Gastroesophageal sphincter (tissue), 3 donors: ENCODE data around the gene GCHFR.

Experiments
- EP300 ChIP-seq: sonication (generic); formaldehyde crosslinking; IDR thresholded peaks from one replicate; pipeline ENCODE4 v1.6.1; 2017; ENCODE audit warnings: antibody characterized with exemption, mild to moderate bottlenecking
- POLR2A ChIP-seq, 2 donors: fragments of 450-650 bp; IDR thresholded peaks; one replicate each; pipeline ENCODE4 v1.6.1; 2017; ENCODE audit warnings: antibody characterized with exemption in 2 of 2, mild to moderate bottlenecking in 2 of 2, moderate library complexity in 1 of 2
- POLR2AphosphoS5 ChIP-seq: sonication (generic); formaldehyde crosslinking; IDR thresholded peaks from one replicate; pipeline ENCODE4 v1.6.1; 2017; ENCODE audit warnings: antibody characterized with exemption
- TF ChIP-seq, protein P1 (sequence below), 4 experiments: fragments of 200-600 bp in 2 of 4; fragments of 450-650 bp in 2 of 4; sonication (generic) in 1 of 4; IDR thresholded peaks; one replicate each; pipeline ENCODE4 v1.5.1; 2017 to 2019; ENCODE audit warnings: antibody characterized with exemption in 4 of 4, mild to moderate bottlenecking in 2 of 4, moderate library complexity in 2 of 4

DNA sequence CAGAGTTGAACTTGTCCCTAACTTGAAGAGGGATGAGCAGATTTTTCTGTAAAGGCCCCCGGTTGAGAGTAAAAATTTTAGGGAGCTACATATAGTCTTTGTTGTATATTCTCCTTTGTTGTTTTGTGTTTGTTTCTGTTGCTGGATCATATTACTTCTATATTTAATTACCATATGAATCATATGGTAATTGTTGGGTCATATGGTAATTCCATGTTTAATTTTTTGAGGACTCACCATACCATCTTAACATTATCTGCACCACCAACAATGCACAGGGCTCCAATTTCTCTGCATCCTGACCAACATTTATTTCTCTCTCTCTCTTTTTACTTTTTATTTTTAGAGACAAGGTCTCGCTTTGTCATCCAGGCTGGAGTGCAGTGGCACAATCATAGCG is 35.7 kb downstream of the GCHFR start:
- TF ChIP-seq POLR2AphosphoS5: no peak
- TF ChIP-seq POLR2A (IDR thresholded peaks at IDR 0.05): no peak
- TF ChIP-seq, protein P1, sequence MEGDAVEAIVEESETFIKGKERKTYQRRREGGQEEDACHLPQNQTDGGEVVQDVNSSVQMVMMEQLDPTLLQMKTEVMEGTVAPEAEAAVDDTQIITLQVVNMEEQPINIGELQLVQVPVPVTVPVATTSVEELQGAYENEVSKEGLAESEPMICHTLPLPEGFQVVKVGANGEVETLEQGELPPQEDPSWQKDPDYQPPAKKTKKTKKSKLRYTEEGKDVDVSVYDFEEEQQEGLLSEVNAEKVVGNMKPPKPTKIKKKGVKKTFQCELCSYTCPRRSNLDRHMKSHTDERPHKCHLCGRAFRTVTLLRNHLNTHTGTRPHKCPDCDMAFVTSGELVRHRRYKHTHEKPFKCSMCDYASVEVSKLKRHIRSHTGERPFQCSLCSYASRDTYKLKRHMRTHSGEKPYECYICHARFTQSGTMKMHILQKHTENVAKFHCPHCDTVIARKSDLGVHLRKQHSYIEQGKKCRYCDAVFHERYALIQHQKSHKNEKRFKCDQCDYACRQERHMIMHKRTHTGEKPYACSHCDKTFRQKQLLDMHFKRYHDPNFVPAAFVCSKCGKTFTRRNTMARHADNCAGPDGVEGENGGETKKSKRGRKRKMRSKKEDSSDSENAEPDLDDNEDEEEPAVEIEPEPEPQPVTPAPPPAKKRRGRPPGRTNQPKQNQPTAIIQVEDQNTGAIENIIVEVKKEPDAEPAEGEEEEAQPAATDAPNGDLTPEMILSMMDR (IDR thresholded peaks at IDR 0.05): no peak
- no peak for TF ChIP-seq EP300
